ENCODE results near the gene CCNB2. TPM values are rescaled to one million over a fixed set of nuclear protein-coding genes. Genes with fewer than 3 reads are reported as not detected.

The CCNB2 gene
- total and polyA plus RNA-seq, 2 donors (not counting 1 experiment from before 2014, with no cell fraction given): 0.67 to 1.0 TPM

GRCh38 chr15:59074607-59075006, 30.3 kb upstream of the CCNB2 start:
- Mint-ChIP-seq H3K4me3 (no peak overlapping the region), H3K27ac (no peak overlapping the region), H3K27me3 (no peaks in the 10 kb centered on the region), H3K9me3 (ENCODE audit: insufficient read depth) (peaks cover 4% of the 10 kb centered on the region), H3K4me1 (peaks cover 4% of the 10 kb centered on the region)
- Histone ChIP-seq H3K4me3 (ENCODE audit: control extremely low read depth in 1 of 5, extremely low read depth in 1 of 5, insufficient read depth in 1 of 5, low read depth in 2 of 5, low read length in 4 of 5) (no peak overlapping the region), H3K4me1 (ENCODE audit: control insufficient read depth in 2 of 2, insufficient read depth in 2 of 2, low read length in 2 of 2) (no peaks in the 10 kb centered on the region), H3K9ac (ENCODE audit: low read length) (no peak overlapping the region), H3K79me2 (ENCODE audit: control insufficient read depth, insufficient read depth, low read length) (no peaks in the 10 kb centered on the region), H3K4me2 (replicated peaks; ENCODE audit: low read depth, low read length, poor library complexity, severe bottlenecking) (no peak overlapping the region), H2AFZ (ENCODE audit: insufficient read depth, low read depth, low read length, poor library complexity, severe bottlenecking) (no peak overlapping the region), H3K9me3 (ENCODE audit: control extremely low read depth in 1 of 3, control insufficient read depth in 2 of 3, insufficient read depth in 1 of 3, low read length in 2 of 3) (peaks cover 0 to 5% (median 0%) of the 10 kb centered on the region in 3 donors), H3K36me3 (replicated peaks in 1 of 2; ENCODE audit: control extremely low read depth in 1 of 2, control insufficient read depth in 1 of 2, extremely low read depth in 1 of 2, insufficient read depth in 2 of 2, low read length in 1 of 2) (peaks cover 19 to 44% of the 10 kb centered on the region in 2 experiments), H3K27me3 (replicated peaks in 1 of 4; ENCODE audit: control extremely low read depth in 1 of 4, control insufficient read depth in 3 of 4, insufficient read depth in 4 of 4, low read length in 3 of 4) (no peaks in the 10 kb centered on the region), H4K20me1 (ENCODE audit: control insufficient read depth, insufficient read depth, low read length, poor library complexity, severe bottlenecking) (no peaks in the 10 kb centered on the region), H3K27ac (ENCODE audit: low read length in 2 of 2) (no peak overlapping the region)
- intact Hi-C loops (cut with micrococcal nuclease): no loop called here
- POLR2A ChIA-PET: no interaction called here
- CTCF ChIA-PET: interaction anchor here (0.7 kb wide), 1 partner anchor 9 kb away, joined by 4 read pairs; no protein-coding TSS in a partner anchor
- no CpG with 5 or more reads among the region's 1 CpG for WGBS (ENCODE audit: insufficient coverage)
- DNase-seq: no peak
- no peak for ATAC-seq (ENCODE audit: low read depth)
- TF ChIP-seq, protein P1, sequence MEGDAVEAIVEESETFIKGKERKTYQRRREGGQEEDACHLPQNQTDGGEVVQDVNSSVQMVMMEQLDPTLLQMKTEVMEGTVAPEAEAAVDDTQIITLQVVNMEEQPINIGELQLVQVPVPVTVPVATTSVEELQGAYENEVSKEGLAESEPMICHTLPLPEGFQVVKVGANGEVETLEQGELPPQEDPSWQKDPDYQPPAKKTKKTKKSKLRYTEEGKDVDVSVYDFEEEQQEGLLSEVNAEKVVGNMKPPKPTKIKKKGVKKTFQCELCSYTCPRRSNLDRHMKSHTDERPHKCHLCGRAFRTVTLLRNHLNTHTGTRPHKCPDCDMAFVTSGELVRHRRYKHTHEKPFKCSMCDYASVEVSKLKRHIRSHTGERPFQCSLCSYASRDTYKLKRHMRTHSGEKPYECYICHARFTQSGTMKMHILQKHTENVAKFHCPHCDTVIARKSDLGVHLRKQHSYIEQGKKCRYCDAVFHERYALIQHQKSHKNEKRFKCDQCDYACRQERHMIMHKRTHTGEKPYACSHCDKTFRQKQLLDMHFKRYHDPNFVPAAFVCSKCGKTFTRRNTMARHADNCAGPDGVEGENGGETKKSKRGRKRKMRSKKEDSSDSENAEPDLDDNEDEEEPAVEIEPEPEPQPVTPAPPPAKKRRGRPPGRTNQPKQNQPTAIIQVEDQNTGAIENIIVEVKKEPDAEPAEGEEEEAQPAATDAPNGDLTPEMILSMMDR (IDR thresholded peaks at IDR 0.05): no peak
- no peak for TF ChIP-seq EZH2 (IDR thresholded peaks at IDR 0.05; ENCODE audit: borderline replicate concordance, insufficient read depth, low read depth, low read length, poor library complexity, severe bottlenecking)

DNA sequence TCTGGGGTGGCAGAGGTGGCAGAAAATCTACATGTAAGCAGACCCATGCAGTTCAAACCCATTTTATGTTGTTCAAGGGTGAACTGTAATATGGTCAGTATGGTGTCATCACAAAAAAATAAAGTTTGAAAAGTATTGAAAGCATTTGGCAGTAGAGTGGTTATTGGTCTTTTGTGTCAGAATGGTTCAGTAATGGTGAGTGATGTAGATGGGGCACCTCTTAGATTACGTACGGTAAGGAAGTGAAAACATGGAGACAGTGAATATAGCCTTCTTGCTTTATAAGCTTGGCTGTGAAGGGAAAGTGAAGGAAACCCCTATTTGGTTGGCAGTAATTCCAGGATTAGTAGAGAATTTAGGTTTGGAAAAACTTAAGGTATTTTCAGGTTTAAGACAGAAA, 17.2 kb upstream of the CCNB2 start:
- 96% methylated on average over 2 of the region's 2 CpGs for WGBS (ENCODE audit: insufficient coverage)
- Histone ChIP-seq H3K9ac (ENCODE audit: low read length) (no peak overlapping the region), H4K20me1 (ENCODE audit: control insufficient read depth, insufficient read depth, low read length, poor library complexity, severe bottlenecking) (no peaks in the 10 kb centered on the region), H2AFZ (ENCODE audit: insufficient read depth, low read depth, low read length, poor library complexity, severe bottlenecking) (no peak overlapping the region), H3K36me3 (replicated peaks in 1 of 2; ENCODE audit: control extremely low read depth in 1 of 2, control insufficient read depth in 1 of 2, extremely low read depth in 1 of 2, insufficient read depth in 2 of 2, low read length in 1 of 2) (peaks cover 13 to 74% of the 10 kb centered on the region in 2 experiments), H3K4me1 (ENCODE audit: control insufficient read depth in 2 of 2, insufficient read depth in 2 of 2, low read length in 2 of 2) (no peaks in the 10 kb centered on the region), H3K4me3 (ENCODE audit: control extremely low read depth in 1 of 5, extremely low read depth in 1 of 5, insufficient read depth in 1 of 5, low read depth in 2 of 5, low read length in 4 of 5) (no peak overlapping the region), H3K9me3 (ENCODE audit: control extremely low read depth in 1 of 3, control insufficient read depth in 2 of 3, insufficient read depth in 1 of 3, low read length in 2 of 3) (no peaks in the 10 kb centered on the region), H3K27ac (ENCODE audit: low read length in 2 of 2) (no peak overlapping the region), H3K79me2 (ENCODE audit: control insufficient read depth, insufficient read depth, low read length) (no peaks in the 10 kb centered on the region), H3K4me2 (replicated peaks; ENCODE audit: low read depth, low read length, poor library complexity, severe bottlenecking) (no peak overlapping the region), H3K27me3 (replicated peaks in 1 of 4; ENCODE audit: control extremely low read depth in 1 of 4, control insufficient read depth in 3 of 4, insufficient read depth in 4 of 4, low read length in 3 of 4) (no peaks in the 10 kb centered on the region)
- H3K27ac Mint-ChIP-seq: peak overlapping the region; percentile 17
- TF ChIP-seq EZH2 (IDR thresholded peaks at IDR 0.05; ENCODE audit: borderline replicate concordance, insufficient read depth, low read depth, low read length, poor library complexity, severe bottlenecking): no peak
- TF ChIP-seq, protein P1 (IDR thresholded peaks at IDR 0.05): no peak
- no peaks in the 10 kb centered on the region for H3K27me3 Mint-ChIP-seq
- ChIA-PET CTCF (interaction anchor here (0.9 to 1.5 kb wide), 2 partner anchors 15 to 131 kb away, joined by 3 to 4 read pairs; no protein-coding TSS in a partner anchor), POLR2A (no interaction called here)
- no peak overlapping the region for H3K4me3 Mint-ChIP-seq
- DNase-seq (no peak), ATAC-seq (ENCODE audit: low read depth) (no peak)
- intact Hi-C loops (cut with micrococcal nuclease): no loop called here
- H3K9me3 Mint-ChIP-seq (ENCODE audit: insufficient read depth): no peaks in the 10 kb centered on the region
- H3K4me1 Mint-ChIP-seq: no peaks in the 10 kb centered on the region

Measured in B cell (primary cell).